SHP77 (cell line): ENCODE measurements around the gene TNP1.

ENCODE experiments used
- DNase-seq, 2 experiments: peaks; one replicate each; lab custom pipeline; 2025; lab: John Stamatoyannopoulos, UW

TNP1 gene

DNA sequence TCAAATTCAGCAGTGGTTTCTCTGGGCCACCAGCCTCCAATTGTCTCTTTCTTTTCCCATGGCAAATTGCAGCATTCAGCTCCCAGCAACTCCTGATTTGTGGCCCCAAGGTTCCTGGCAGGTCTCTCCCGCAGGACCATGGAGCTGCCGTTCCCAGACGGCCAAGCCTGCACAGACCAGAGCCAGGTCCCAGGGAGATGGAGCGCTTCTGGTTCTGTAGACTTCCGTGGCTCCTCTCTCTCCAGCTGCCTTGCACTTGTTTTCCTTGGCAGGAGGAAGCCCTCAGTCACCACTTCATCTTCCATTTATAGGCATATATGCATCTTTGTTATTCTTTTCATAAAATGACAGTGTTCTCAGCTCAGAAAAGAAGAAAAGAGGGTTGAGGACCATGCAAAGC is 21.7 kb downstream of the TNP1 start:
- DNase-seq, result no peak

DNA sequence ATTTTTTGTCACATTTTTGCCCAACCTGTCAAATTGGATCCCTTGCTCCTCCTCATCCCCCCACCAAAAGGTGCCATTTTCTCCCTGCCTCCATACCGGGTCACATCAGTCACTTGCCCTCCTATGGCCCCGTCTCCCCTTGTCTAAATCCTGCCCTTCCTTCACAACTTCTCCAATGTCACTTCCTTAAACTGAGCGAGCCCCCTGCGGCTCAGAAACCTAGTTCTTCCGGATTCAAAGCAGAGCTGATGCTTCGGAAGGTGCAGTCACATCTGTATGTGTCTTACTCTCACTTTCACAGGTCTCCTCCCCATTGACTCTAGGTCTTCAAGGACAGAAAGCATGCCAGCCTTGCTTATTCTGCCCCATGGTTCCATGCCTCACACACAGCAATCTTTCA is 22.1 kb downstream of the TNP1 start:
- DNase-seq, result no peak

DNA sequence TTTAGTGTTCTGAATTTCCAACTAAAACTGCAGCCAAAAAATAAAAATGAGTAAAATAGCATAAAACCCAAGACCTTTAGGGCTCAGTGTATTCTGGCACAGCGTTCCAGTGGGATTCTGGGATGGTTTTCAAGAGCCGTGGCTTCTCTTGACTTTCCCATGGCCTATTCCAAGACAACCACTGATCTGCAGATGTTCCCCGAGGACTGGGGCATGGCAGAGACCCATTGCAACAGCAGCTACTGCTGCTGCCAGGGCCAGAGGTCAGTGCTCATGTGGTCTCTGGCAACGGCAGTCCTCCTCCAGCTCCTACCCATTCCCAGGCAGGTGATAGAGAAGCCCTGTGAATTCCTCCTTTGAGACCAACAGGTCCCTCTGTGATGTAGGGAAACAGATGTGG is 26.8 kb downstream of the TNP1 start:
- DNase-seq, result no peak

DNA sequence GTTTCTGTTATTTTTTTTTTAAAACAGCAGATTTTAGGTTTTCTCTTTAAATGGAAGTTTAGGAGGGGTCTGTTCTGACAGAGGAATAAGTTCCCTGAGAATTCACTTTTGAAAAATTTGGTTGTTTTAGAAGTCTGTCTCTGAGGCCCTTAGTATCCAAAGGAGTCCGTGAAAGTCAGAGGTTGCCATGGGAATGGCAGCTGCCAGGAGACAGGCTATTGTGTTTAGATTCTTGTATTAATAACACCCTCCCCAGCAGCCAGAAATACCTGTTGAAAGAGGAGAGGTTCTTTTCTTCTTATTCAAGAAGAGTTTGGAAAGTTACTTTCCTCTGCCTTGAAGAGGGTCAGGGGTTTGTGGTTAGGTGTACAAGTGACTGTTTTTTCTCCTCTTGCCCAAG is 29.5 kb downstream of the TNP1 start:
- no peak for DNase-seq

DNA sequence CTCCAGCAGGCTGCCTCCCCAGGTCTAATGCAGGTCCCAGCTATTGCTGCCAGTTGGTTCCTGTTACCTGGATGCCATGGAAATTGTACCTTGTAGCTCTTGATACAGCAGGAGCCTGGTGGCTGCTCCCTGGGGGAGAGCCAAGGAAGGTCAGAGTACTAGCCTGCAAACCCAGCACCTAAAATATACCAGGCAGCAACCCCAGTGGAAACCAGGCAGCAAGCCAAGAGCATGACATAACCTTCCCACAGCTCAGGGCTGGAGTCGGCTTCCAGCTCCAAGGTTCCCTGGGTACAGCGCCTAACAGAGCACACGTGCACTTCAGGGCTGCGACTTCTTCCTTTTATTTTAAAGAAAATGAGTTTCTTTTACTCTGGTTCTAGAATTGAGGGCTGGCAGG is 30.3 kb downstream of the TNP1 start:
- DNase-seq, result peak; percentile 61 to 77

DNA sequence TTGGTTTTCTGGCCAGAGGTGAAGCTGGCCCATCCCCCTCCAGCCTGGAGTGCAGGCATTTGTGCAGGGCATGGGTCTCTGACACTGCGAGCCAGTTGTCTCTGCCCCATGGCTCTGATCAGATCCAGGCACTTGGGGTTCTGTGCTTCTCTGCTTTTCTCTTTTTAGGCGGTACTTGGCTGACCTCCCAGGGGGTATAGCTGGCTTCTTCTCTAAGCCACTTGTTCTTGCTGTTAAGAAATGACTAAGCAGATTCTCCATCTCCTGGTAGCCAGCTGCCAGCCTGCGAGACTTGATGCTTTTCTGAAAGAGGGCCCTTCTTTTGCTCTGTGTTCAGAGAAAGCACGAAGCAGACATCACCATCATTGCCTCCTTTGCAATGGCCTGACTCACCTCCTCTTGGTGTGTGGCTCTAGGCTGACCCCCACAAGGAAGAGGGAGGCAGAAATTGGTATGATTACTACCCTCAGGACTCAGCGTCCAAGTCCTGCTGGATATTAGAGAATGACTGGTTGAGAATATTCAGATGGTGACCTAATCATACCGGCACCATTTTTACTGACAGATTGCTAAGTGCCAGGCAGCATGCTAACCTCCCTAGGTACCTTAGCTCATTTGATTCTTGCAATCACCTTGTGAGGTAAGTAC is 32.7 kb downstream of the TNP1 start:
- DNase-seq, result no peak

DNA sequence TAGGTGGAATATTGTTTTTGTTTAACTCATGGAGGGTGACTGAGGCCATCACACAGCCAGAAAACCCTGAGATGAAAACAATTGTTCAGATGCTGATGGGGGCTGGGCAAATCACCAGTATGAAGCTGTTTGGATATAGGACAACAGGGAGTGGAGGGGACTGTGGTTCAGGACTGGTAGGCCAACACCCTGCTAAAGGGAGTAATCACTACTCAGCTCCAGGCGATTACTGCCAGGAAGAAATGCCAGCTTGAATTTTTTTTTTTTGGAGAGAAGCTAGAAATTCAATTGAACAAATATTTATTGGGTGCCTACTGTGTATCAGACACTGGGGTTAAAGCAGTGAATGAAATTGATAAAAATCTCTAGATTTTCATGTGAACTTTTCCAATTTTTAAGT is 37.4 kb downstream of the TNP1 start:
- no peak for DNase-seq

DNA sequence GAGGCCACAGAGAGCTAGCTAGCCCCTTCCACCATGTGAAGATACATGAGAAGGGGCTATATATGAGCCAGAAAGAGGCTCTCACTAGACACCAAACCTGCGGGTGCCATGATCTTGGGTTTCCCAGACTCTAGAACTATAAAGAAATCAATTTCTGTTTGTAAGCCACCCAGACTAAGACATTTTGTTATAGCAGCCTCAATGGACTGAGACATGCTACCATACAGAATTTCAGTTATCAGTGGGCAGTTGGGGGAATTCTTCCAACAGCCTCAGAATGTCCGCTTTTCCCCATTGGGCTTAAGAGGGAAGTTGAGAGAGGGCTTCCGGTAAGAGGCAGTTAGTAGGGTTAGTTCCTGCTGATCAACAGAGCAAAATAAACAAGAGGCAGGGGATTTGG is 39.2 kb downstream of the TNP1 start:
- DNase-seq, result no peak

DNA sequence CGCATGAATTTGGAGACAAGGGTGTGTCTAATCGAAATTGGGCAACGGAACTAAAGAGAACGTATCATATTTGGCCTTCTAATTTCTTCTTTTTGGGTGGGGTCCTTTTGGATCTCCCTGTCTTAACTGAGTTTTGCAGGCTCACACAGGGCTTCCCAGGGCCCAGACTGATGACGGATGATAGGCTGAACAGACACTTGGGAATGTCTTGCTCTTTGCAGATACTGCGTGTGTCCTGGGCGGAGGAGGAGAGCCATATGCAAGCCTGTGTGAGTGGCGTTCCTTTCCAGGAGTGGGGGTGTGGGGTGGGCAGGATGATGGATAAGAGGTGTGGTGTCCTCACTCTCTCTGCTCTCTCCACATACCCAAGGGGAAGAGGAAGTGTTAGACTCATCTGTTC is 40.1 kb downstream of the TNP1 start:
- no peak for DNase-seq

DNA sequence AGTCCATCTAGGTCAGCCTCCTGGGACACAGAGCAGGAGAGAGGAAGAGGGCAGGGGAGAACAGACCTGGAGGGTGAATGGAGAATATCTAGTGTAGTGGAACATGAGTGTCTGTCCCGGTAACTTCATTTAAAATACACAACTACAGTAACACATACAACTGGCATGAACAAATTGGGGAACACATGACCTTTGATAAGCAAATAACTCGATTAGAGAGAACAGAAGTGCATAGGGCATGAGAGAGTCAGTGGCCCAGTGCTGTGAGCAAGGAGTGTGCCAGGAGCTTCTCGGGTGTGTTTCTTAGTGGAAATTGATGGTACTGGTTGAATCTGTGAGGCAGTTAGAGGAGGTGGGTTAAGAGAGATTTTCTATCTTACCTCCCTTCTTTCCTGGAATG is 40.8 kb downstream of the TNP1 start:
- no peak for DNase-seq

DNA sequence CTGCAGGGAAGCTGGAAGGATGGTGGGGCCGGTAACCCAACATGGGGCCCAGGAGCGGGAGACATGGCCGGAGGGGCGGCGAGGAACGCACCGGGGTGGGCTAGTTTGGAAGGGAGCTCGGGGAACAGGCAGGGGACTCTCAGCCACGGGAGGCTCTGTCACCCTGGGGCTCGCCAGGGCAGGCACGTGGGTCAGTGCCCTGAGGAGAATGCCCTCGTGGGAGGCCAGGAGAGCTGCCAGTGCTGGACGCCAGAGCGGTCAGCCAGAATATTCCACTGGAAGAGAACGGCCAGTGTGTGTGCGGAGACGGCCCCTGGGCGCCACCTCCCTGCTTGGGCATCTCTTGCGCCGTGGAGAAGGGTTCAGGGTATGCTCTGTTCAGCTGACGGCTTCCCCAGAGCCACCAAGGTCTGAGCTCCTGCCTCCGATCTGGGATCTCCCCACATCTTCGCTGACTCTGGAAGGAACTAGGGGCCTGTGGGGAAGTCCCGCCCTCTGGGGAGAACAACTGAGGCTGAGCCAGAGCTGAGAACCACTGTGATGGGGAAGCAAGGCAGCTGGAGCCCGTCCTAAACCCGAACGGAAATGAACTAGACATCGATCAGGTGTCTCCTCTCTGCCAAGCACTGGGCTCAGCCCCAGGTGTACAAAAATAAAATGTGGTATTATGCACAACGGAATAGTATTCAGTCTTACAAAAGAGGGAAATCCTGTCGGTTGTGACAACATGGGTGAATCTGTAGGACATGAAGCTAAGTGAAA is 49.3 kb downstream of the TNP1 start:
- DNase-seq, result no peak
